Femur (tissue), 1 donor: Measurements from ENCODE around the gene DIAPH3.

Experiments
- DNase-seq: peaks from one replicate; pipeline ENCODE4 v3.0.0-alpha.2; 2017

Gene DIAPH3

GRCh38 chr13:60012488-60012887 is 151.2 kb downstream of the DIAPH3 start:
- DNase-seq = no peak

GRCh38 chr13:60009300-60010253 is 154.2 kb downstream of the DIAPH3 start:
- DNase-seq = peak; percentile 29

- no peak for DNase-seq
These were observed 161.8 kb downstream of the DIAPH3 start for GRCh38 chr13:60001889-60002288.

GRCh38 chr13:60000976-60001375 is 162.8 kb downstream of the DIAPH3 start:
- DNase-seq = no peak

- no peak for DNase-seq
These were observed 163.6 kb downstream of the DIAPH3 start for GRCh38 chr13:60000081-60000480.

GRCh38 chr13:59997976-59998375 is 165.8 kb downstream of the DIAPH3 start:
- DNase-seq = no peak

GRCh38 chr13:59996461-59996980 is 167.2 kb downstream of the DIAPH3 start:
- no peak for DNase-seq

- DNase-seq = no peak
These were observed 172.3 kb downstream of the DIAPH3 start for GRCh38 chr13:59991395-59991794.

- no peak for DNase-seq
These were observed 180.9 kb downstream of the DIAPH3 start for GRCh38 chr13:59982631-59983382.

- no peak for DNase-seq
These were observed 184.1 kb downstream of the DIAPH3 start for GRCh38 chr13:59979589-59979988.

- no peak for DNase-seq
These were observed 184.9 kb downstream of the DIAPH3 start for GRCh38 chr13:59978862-59979261.

- no peak for DNase-seq
These were observed 186.9 kb downstream of the DIAPH3 start for GRCh38 chr13:59976856-59977255.

GRCh38 chr13:59975807-59976435 is 187.8 kb downstream of the DIAPH3 start:
- no peak for DNase-seq

- no peak for DNase-seq
These were observed 192.9 kb downstream of the DIAPH3 start for GRCh38 chr13:59970847-59971246.

GRCh38 chr13:59963827-59964226 is 199.9 kb downstream of the DIAPH3 start:
- no peak for DNase-seq

GRCh38 chr13:59963383-59963782 is 200.3 kb downstream of the DIAPH3 start:
- DNase-seq = no peak

- no peak for DNase-seq
These were observed 201.4 kb downstream of the DIAPH3 start for GRCh38 chr13:59962343-59962742.

- no peak for DNase-seq
These were observed 203.0 kb downstream of the DIAPH3 start for GRCh38 chr13:59960683-59961082.

- no peak for DNase-seq
These were observed 206.3 kb downstream of the DIAPH3 start for GRCh38 chr13:59957438-59957837.

GRCh38 chr13:59954601-59955000 is 209.1 kb downstream of the DIAPH3 start:
- no peak for DNase-seq

GRCh38 chr13:59951011-59951410 is 212.7 kb downstream of the DIAPH3 start:
- no peak for DNase-seq

GRCh38 chr13:59950266-59950665 is 213.5 kb downstream of the DIAPH3 start:
- no peak for DNase-seq

GRCh38 chr13:59948686-59949085 is 215.0 kb downstream of the DIAPH3 start:
- DNase-seq = no peak
